ENCODE results near the gene PTAR1. TPM values are rescaled to one million over a fixed set of nuclear protein-coding genes. Genes with fewer than 3 reads are reported as not detected.
"Not testable (repeated sequence)": the region's sequence is repeated elsewhere in the genome, so short reads cannot be mapped to it uniquely, and the experiment has no call there.

Gene PTAR1
- polyA plus RNA-seq, 1 donor from 2014 or later = 17.7 TPM

- H3K4me3 ChIP-seq (ENCODE audit: low read length) = no peak overlapping the region
- H3K9ac ChIP-seq (ENCODE audit: low read length) = no peak overlapping the region
- H3F3A ChIP-seq (ENCODE audit: insufficient read depth, low read length, poor library complexity, severe bottlenecking) = no peaks in the 10 kb centered on the region
- no peaks in the 10 kb centered on the region for H3K36me3 ChIP-seq (ENCODE audit: insufficient read depth, low read length)
- no peaks in the 10 kb centered on the region for H4K20me1 ChIP-seq (ENCODE audit: insufficient read depth)
- H3K27ac ChIP-seq (ENCODE audit: low read length) = no peak overlapping the region
- H3K9me2 ChIP-seq (ENCODE audit: insufficient read depth, low read length) = no peaks in the 10 kb centered on the region
- TF ChIP-seq TAF1 (IDR thresholded peaks at IDR 0.05; ENCODE audit: low read depth) = no peak
- TF ChIP-seq, protein P1, sequence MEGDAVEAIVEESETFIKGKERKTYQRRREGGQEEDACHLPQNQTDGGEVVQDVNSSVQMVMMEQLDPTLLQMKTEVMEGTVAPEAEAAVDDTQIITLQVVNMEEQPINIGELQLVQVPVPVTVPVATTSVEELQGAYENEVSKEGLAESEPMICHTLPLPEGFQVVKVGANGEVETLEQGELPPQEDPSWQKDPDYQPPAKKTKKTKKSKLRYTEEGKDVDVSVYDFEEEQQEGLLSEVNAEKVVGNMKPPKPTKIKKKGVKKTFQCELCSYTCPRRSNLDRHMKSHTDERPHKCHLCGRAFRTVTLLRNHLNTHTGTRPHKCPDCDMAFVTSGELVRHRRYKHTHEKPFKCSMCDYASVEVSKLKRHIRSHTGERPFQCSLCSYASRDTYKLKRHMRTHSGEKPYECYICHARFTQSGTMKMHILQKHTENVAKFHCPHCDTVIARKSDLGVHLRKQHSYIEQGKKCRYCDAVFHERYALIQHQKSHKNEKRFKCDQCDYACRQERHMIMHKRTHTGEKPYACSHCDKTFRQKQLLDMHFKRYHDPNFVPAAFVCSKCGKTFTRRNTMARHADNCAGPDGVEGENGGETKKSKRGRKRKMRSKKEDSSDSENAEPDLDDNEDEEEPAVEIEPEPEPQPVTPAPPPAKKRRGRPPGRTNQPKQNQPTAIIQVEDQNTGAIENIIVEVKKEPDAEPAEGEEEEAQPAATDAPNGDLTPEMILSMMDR (IDR thresholded peaks at IDR 0.05; ENCODE audit: poor library complexity, severe bottlenecking) = no peak
- TF ChIP-seq MXI1 (conservative IDR thresholded peaks at IDR 0.05; ENCODE audit: poor library complexity, severe bottlenecking) = no peak
- TF ChIP-seq EZH2 (IDR thresholded peaks at IDR 0.05; ENCODE audit: borderline replicate concordance, insufficient read depth, low read length, poor library complexity, severe bottlenecking) = no peak
- TF ChIP-seq EP300 (conservative IDR thresholded peaks at IDR 0.05; ENCODE audit: poor library complexity, severe bottlenecking) = no peak
- TF ChIP-seq, protein P2, sequence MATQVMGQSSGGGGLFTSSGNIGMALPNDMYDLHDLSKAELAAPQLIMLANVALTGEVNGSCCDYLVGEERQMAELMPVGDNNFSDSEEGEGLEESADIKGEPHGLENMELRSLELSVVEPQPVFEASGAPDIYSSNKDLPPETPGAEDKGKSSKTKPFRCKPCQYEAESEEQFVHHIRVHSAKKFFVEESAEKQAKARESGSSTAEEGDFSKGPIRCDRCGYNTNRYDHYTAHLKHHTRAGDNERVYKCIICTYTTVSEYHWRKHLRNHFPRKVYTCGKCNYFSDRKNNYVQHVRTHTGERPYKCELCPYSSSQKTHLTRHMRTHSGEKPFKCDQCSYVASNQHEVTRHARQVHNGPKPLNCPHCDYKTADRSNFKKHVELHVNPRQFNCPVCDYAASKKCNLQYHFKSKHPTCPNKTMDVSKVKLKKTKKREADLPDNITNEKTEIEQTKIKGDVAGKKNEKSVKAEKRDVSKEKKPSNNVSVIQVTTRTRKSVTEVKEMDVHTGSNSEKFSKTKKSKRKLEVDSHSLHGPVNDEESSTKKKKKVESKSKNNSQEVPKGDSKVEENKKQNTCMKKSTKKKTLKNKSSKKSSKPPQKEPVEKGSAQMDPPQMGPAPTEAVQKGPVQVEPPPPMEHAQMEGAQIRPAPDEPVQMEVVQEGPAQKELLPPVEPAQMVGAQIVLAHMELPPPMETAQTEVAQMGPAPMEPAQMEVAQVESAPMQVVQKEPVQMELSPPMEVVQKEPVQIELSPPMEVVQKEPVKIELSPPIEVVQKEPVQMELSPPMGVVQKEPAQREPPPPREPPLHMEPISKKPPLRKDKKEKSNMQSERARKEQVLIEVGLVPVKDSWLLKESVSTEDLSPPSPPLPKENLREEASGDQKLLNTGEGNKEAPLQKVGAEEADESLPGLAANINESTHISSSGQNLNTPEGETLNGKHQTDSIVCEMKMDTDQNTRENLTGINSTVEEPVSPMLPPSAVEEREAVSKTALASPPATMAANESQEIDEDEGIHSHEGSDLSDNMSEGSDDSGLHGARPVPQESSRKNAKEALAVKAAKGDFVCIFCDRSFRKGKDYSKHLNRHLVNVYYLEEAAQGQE (IDR thresholded peaks at IDR 0.05; ENCODE audit: borderline replicate concordance) = no peak
- TF ChIP-seq POLR2AphosphoS5 (IDR thresholded peaks at IDR 0.05) = no peak
- no peak for TF ChIP-seq SMC3 (conservative IDR thresholded peaks at IDR 0.05; ENCODE audit: poor library complexity)
- TF ChIP-seq RAD21 (conservative IDR thresholded peaks at IDR 0.05) = no peak
- H3K27me3 ChIP-seq (ENCODE audit: insufficient read depth, low read depth, low read length) = no peaks in the 10 kb centered on the region
- H3K4me2 ChIP-seq (ENCODE audit: low read length) = no peak overlapping the region
- H3K79me2 ChIP-seq (replicated peaks; ENCODE audit: insufficient read depth, low read length) = no peaks in the 10 kb centered on the region
- no peak overlapping the region for H2AFZ ChIP-seq (ENCODE audit: low read depth, low read length)
- no peaks in the 10 kb centered on the region for H3K9me3 ChIP-seq (ENCODE audit: low read length)
Observed at GRCh38 chr9:69768716-69769115, 8.9 kb upstream of the PTAR1 start.

DNA sequence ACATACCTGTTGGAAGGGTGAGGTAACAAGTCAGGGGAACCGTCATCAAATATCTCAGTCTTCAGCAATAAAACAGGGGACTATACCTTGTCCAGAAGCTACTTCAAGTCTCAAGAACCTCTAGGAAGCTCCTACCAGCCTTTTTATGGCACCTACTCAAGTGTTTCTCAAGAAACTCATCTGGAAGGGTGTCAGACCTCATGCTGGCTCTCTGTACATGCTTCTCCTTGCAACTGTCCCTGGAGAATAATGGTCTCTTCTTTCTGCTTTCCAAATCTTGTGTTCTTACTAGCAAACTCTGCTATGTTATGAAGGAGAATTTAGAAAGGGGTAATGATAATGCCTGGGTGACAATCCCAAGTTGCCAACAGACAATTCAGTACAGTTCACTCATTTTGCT, 8.3 kb upstream of the PTAR1 start:
- H3K4me2 ChIP-seq (ENCODE audit: low read length) = no peak overlapping the region
- no peaks in the 10 kb centered on the region for H3F3A ChIP-seq (ENCODE audit: insufficient read depth, low read length, poor library complexity, severe bottlenecking)
- H3K9ac ChIP-seq (ENCODE audit: low read length) = no peak overlapping the region
- H3K36me3 ChIP-seq (ENCODE audit: insufficient read depth, low read length) = no peaks in the 10 kb centered on the region
- H3K4me3 ChIP-seq (ENCODE audit: low read length) = no peak overlapping the region
- H3K9me2 ChIP-seq (ENCODE audit: insufficient read depth, low read length) = no peaks in the 10 kb centered on the region
- H3K27me3 ChIP-seq (ENCODE audit: insufficient read depth, low read depth, low read length) = no peaks in the 10 kb centered on the region
- no peaks in the 10 kb centered on the region for H3K9me3 ChIP-seq (ENCODE audit: low read length)
- H3K27ac ChIP-seq (ENCODE audit: low read length) = no peak overlapping the region
- TF ChIP-seq POLR2AphosphoS5 (IDR thresholded peaks at IDR 0.05) (no peak), MXI1 (conservative IDR thresholded peaks at IDR 0.05; ENCODE audit: poor library complexity, severe bottlenecking) (no peak), RAD21 (conservative IDR thresholded peaks at IDR 0.05) (no peak), SMC3 (conservative IDR thresholded peaks at IDR 0.05; ENCODE audit: poor library complexity) (no peak), EZH2 (IDR thresholded peaks at IDR 0.05; ENCODE audit: borderline replicate concordance, insufficient read depth, low read length, poor library complexity, severe bottlenecking) (no peak)
- TF ChIP-seq, protein P1 (IDR thresholded peaks at IDR 0.05; ENCODE audit: poor library complexity, severe bottlenecking) = no peak
- no peak overlapping the region for H2AFZ ChIP-seq (ENCODE audit: low read depth, low read length)
- H3K79me2 ChIP-seq (replicated peaks; ENCODE audit: insufficient read depth, low read length) = no peaks in the 10 kb centered on the region
- no peaks in the 10 kb centered on the region for H4K20me1 ChIP-seq (ENCODE audit: insufficient read depth)

GRCh38 chr9:69763862-69764261, 4.1 kb upstream of the PTAR1 start:
- H3K27ac ChIP-seq (ENCODE audit: low read length); H4K20me1 ChIP-seq (ENCODE audit: insufficient read depth); H3K27me3 ChIP-seq (ENCODE audit: insufficient read depth, low read depth, low read length); H2AFZ ChIP-seq (ENCODE audit: low read depth, low read length); H3K9ac ChIP-seq (ENCODE audit: low read length); H3F3A ChIP-seq (ENCODE audit: insufficient read depth, low read length, poor library complexity, severe bottlenecking); H3K9me2 ChIP-seq (ENCODE audit: insufficient read depth, low read length); H3K9me3 ChIP-seq (ENCODE audit: low read length); H3K4me3 ChIP-seq (ENCODE audit: low read length); H3K4me2 ChIP-seq (ENCODE audit: low read length); H3K79me2 ChIP-seq (replicated peaks; ENCODE audit: insufficient read depth, low read length); H3K36me3 ChIP-seq (ENCODE audit: insufficient read depth, low read length): not testable (repeated sequence)
